HepG2 (cell line): ENCODE results near the gene CS. TPM values are rescaled to one million over a fixed set of nuclear protein-coding genes. Genes with fewer than 3 reads are reported as not detected.

Experiments
- ARHGAP35 ChIP-seq: sonication (generic); formaldehyde crosslinking; IDR thresholded peaks from 2 replicates; pipeline ENCODE4 v1.9.0; 2022; ENCODE audit warnings: mild to moderate bottlenecking, inconsistent platforms, moderate library complexity, missing genetic modification reagents, borderline replicate concordance
- BORCS8-MEF2B ChIP-seq: sonication (generic); formaldehyde crosslinking; IDR thresholded peaks from 2 replicates; pipeline ENCODE4 v1.8.0; 2022; ENCODE audit warnings: mild to moderate bottlenecking, missing genetic modification reagents
- CHD4 ChIP-seq: fragments of 200-600 bp; sonication (generic); IDR thresholded peaks from 2 replicates; pipeline ENCODE4 v1.7.0; 2017; ENCODE audit warnings: mild to moderate bottlenecking, low read length, borderline replicate concordance
- DR1 ChIP-seq: sonication (generic); formaldehyde crosslinking; IDR thresholded peaks from 2 replicates; pipeline ENCODE4 v1.8.0; 2021; ENCODE audit warnings: mild to moderate bottlenecking, missing genetic modification reagents, inconsistent platforms
- FOSL2 ChIP-seq: sonication (generic); formaldehyde crosslinking; IDR thresholded peaks from 2 replicates; pipeline ENCODE4 v1.4.0; 2020; ENCODE audit warnings: missing genetic modification reagents
- GFI1 ChIP-seq: sonication (generic); formaldehyde crosslinking; IDR thresholded peaks from 2 replicates; pipeline ENCODE4 v1.5.0; 2020; ENCODE audit warnings: missing genetic modification reagents, mild to moderate bottlenecking, borderline replicate concordance
- HDAC1 ChIP-seq: sonication (generic); formaldehyde crosslinking; IDR thresholded peaks from 2 replicates; pipeline ENCODE4 v1.5.1; 2020; ENCODE audit warnings: mild to moderate bottlenecking, missing genetic modification reagents
- KDM3A ChIP-seq: IDR thresholded peaks from 2 replicates; pipeline ENCODE4 v1.6.1; 2018; ENCODE audit warnings: low read depth, missing compliant biosample characterization
- MBD4 ChIP-seq: IDR thresholded peaks from 2 replicates; pipeline ENCODE4 v1.6.1; 2012; ENCODE audit warnings: low read length, inconsistent platforms, borderline replicate concordance
- NFATC3 ChIP-seq: sonication (generic); formaldehyde crosslinking; IDR thresholded peaks from 2 replicates; pipeline ENCODE4 v1.5.1; 2020; ENCODE audit warnings: mild to moderate bottlenecking, missing genetic modification reagents
- NFKBIZ ChIP-seq: IDR thresholded peaks from 2 replicates; pipeline ENCODE4 v1.6.1; 2018; ENCODE audit warnings: missing genetic modification reagents, missing compliant biosample characterization
- RFXAP ChIP-seq: sonication (generic); formaldehyde crosslinking; IDR thresholded peaks from 2 replicates; pipeline ENCODE4 v1.4.0; 2020; ENCODE audit warnings: missing genetic modification reagents, borderline replicate concordance
- SIN3B ChIP-seq: fragments of 150-350 bp; IDR thresholded peaks from 2 replicates; pipeline ENCODE4 v1.6.1; 2014; ENCODE audit warnings: low read length
- SMAD3 ChIP-seq: sonication (generic); formaldehyde crosslinking; IDR thresholded peaks from 2 replicates; pipeline ENCODE4 v1.4.0; 2020; ENCODE audit warnings: missing genetic modification reagents
- TEAD2 ChIP-seq: sonication (generic); formaldehyde crosslinking; IDR thresholded peaks from 2 replicates; pipeline ENCODE4 v1.9.0; 2021; ENCODE audit warnings: missing genetic modification reagents
- WIZ ChIP-seq: sonication (generic); formaldehyde crosslinking; IDR thresholded peaks from 2 replicates; pipeline ENCODE4 v1.5.1; 2020; ENCODE audit warnings: mild to moderate bottlenecking, missing genetic modification reagents
- YEATS2 ChIP-seq: sonication (generic); formaldehyde crosslinking; IDR thresholded peaks from 2 replicates; pipeline ENCODE4 v1.4.0; 2020; ENCODE audit warnings: missing genetic modification reagents, borderline replicate concordance
- ZC3H13 ChIP-seq: sonication (generic); formaldehyde crosslinking; IDR thresholded peaks from 2 replicates; pipeline ENCODE4 v1.8.1; 2023; ENCODE audit warnings: mild to moderate bottlenecking, missing genetic modification reagents, moderate library complexity
- ZNF431 ChIP-seq: sonication (generic); formaldehyde crosslinking; IDR thresholded peaks from 2 replicates; pipeline ENCODE4 v1.9.0; 2022; ENCODE audit warnings: missing genetic modification reagents, low read depth, mild to moderate bottlenecking, borderline replicate concordance
- ZNF7 ChIP-seq: IDR thresholded peaks from 2 replicates; pipeline ENCODE4 v1.6.1; 2016; ENCODE audit warnings: missing biosample characterization, missing genetic modification reagents
- ZNF773 ChIP-seq: sonication (generic); formaldehyde crosslinking; IDR thresholded peaks from 2 replicates; pipeline ENCODE4 v1.4.0; 2020; ENCODE audit warnings: missing genetic modification reagents, borderline replicate concordance
- ZNF782 ChIP-seq: sonication (generic); formaldehyde crosslinking; IDR thresholded peaks from 2 replicates; pipeline ENCODE4 v1.4.0; 2020; ENCODE audit warnings: missing genetic modification reagents, mild to moderate bottlenecking, borderline replicate concordance
- ZNF790 ChIP-seq: sonication (generic); formaldehyde crosslinking; IDR thresholded peaks from 2 replicates; pipeline ENCODE4 v1.8.0; 2022; ENCODE audit warnings: missing genetic modification reagents, mild to moderate bottlenecking, borderline replicate concordance
- polyA plus RNA-seq, 8 experiments: library from polyadenylated mRNA; depleted of rRNA in 3 of 8; stranded (reverse) in 7 of 8; unstranded in 1 of 8; fragments of >200 nt; fragmentation: Illumina TruSeq in 4 of 8; extraction: Trizol in 4 of 8; gene quantifications; 2 replicates each; pipeline versions ENCODE4 v1.2.1 to v1.2.3, GENCODE V29; 2011 to 2016; ENCODE audit warnings: low read depth in 4 of 8, missing spikeins in 1 of 8, mixed read lengths in 1 of 8; ENCODE audit not compliant: insufficient read depth in 1 of 8
- total RNA-seq, 5 experiments: library from RNA; depleted of rRNA; stranded (reverse); fragments of >200 nt; fragmentation: Illumina TruSeq; extraction: Trizol; gene quantifications; 2 replicates each; pipeline ENCODE4 v1.2.3, GENCODE V29; 2016; ENCODE audit warnings: low read depth in 1 of 5
- TF ChIP-seq, protein P1 (sequence below): sonication (generic); formaldehyde crosslinking; IDR thresholded peaks from 2 replicates; pipeline ENCODE4 v1.4.0; 2020; ENCODE audit warnings: missing genetic modification reagents
- TF ChIP-seq, protein P2 (sequence below): sonication (generic); formaldehyde crosslinking; IDR thresholded peaks from 2 replicates; pipeline ENCODE4 v1.5.0; 2020; ENCODE audit warnings: missing genetic modification reagents

Gene CS
- total and polyA plus RNA-seq, 2 of the 13 experiments (the other 11 are each of a cell fraction or from before 2014, with no cell fraction given): 173 to 175 TPM

DNA sequence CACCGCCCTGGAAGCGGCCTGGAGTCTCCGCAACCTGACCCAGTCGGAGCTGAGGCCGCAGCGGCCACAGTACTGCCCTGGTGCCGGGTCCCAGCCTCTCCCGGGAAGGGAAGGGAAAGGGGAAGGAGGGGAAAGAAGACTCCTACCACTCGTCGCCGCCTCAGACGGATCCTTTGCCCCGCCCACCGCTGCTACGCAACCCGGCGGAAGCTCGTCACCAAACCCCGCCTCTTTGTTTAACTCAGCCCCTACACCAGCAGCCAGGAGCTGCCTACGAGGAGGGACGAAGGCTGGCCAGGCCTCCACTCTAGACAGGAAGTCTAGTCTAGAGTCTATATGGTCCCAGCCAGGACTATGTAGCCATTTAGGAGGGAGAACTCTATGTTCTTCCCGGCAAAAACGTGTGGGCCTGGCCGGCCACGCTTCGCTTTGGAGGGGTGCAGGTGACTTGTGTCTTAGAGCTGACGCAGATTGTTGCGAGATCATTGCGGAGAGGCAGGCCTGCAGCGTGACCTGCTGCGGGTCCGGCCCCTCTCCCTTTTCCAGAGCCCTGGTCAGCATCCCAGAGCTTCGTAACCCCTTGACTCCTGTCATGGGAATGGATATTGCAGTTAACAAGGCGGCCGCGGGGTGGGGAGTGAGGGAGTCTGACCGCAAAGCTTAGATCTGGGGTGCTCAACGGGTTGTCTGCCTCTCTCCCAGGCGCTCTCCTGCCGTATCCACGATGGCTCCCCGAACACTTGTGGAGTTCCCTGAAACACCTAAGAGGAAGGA is 78.2 kb downstream of the CS start, which contains the start of gene RNF41 (continued):
- TF ChIP-seq BORCS8-MEF2B (no peak), YEATS2 (peak; percentile 82), MBD4 (no peak), ZNF773 (CRISPR knock-in tag) (no peak; the same call in 1 of the 2 replicates), NFATC3 (CRISPR knock-in tag) (peak; percentile 93; the same call in 1 of the 2 replicates), ZNF431 (CRISPR knock-in tag) (no peak), DR1 (peak; percentile 78), RFXAP (CRISPR knock-in tag) (peak; percentile 69; the same call in 1 of the 2 replicates), TEAD2 (no peak), SIN3B (no peak), ZNF790 (CRISPR knock-in tag) (peak; percentile 84; the same call in 1 of the 2 replicates), FOSL2 (CRISPR knock-in tag) (peak; percentile 15; the same call in 1 of the 2 replicates), ZC3H13 (CRISPR knock-in tag) (no peak), ZNF7 (CRISPR knock-in tag) (no peak), NFKBIZ (0 out of 2 replicates have a peak, but pooled peaks have one; percentile 44), GFI1 (CRISPR knock-in tag) (0 out of 2 replicates have a peak, but pooled peaks have one; percentile 27), CHD4 (0 out of 2 replicates have a peak, but pooled peaks have one; percentile 66), WIZ (peak; percentile 57; the same call in 1 of the 2 replicates), ARHGAP35 (CRISPR knock-in tag) (no peak), SMAD3 (no peak), ZNF782 (CRISPR knock-in tag) (0 out of 2 replicates have a peak, but pooled peaks have one; percentile 33), HDAC1 (CRISPR knock-in tag) (0 out of 2 replicates have a peak, but pooled peaks have one; percentile 34), KDM3A (no peak)
- TF ChIP-seq, protein P1, sequence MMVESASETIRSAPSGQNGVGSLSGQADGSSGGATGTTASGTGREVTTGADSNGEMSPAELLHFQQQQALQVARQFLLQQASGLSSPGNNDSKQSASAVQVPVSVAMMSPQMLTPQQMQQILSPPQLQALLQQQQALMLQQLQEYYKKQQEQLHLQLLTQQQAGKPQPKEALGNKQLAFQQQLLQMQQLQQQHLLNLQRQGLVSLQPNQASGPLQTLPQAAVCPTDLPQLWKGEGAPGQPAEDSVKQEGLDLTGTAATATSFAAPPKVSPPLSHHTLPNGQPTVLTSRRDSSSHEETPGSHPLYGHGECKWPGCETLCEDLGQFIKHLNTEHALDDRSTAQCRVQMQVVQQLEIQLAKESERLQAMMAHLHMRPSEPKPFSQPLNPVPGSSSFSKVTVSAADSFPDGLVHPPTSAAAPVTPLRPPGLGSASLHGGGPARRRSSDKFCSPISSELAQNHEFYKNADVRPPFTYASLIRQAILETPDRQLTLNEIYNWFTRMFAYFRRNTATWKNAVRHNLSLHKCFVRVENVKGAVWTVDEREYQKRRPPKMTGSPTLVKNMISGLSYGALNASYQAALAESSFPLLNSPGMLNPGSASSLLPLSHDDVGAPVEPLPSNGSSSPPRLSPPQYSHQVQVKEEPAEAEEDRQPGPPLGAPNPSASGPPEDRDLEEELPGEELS: 0 out of 2 replicates have a peak, but pooled peaks have one; percentile 13
- TF ChIP-seq, protein P2, sequence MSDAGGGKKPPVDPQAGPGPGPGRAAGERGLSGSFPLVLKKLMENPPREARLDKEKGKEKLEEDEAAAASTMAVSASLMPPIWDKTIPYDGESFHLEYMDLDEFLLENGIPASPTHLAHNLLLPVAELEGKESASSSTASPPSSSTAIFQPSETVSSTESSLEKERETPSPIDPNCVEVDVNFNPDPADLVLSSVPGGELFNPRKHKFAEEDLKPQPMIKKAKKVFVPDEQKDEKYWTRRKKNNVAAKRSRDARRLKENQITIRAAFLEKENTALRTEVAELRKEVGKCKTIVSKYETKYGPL (CRISPR knock-in tag): 0 out of 2 replicates have a peak, but pooled peaks have one; percentile 56
